HCT116 (cell line): ENCODE results near the gene ATP6V0A1. TPM values are rescaled to one million over a fixed set of nuclear protein-coding genes. Genes with fewer than 3 reads are reported as not detected.
"Not testable (repeated sequence)": the region's sequence is repeated elsewhere in the genome, so short reads cannot be mapped to it uniquely, and the experiment has no call there.

ENCODE experiments used
- ATAC-seq: fragments of 200-7000 bp; cut with Tn5 transposase; 2 replicates; pipeline ENCODE4 v1.9.1; 2020; ENCODE audit warnings: mild to moderate bottlenecking, moderate library complexity
- BruUV-seq: library from RNA; stranded (reverse); fragments of 400-500 nt; replicated peaks from 2 replicates; lab custom pipeline; 2021; lab: Mats Ljungman, UMichigan
- CTCF ChIA-PET: fragments of 300-600 bp; sonication (Branson Sonifier 250); formaldehyde crosslinking; loops from one replicate; lab custom pipeline; 2021; ENCODE audit warnings: antibody characterized with exemption; lab: Charles Lee
- POLR2A ChIA-PET: fragments of 300-600, 350-600 bp; sonication (Branson Sonifier 250); formaldehyde crosslinking; loops from one replicate; lab custom pipeline; 2021; ENCODE audit warnings: antibody characterized with exemption; lab: Charles Lee
- RAD21 ChIA-PET, 2 experiments: fragments of 300-600 bp; sonication (Branson Sonifier 250); formaldehyde crosslinking; loops; one replicate each; lab custom pipeline; 2023; ENCODE audit warnings: low total read pairs in 2 of 2; ENCODE audit not compliant: uncharacterized antibody in 2 of 2, unreplicated experiment in 2 of 2, low non-redundant PET in 1 of 2; lab: Charles Lee
- DNase-seq: peaks from one replicate; pipeline ENCODE4 v3.0.0-alpha.2; 2010; ENCODE audit warnings: low read depth, low spot score
- H2AFZ ChIP-seq: fragments of 200-600 bp; shearing (Covaris generic), sonication (generic); 2 replicates; pipeline ENCODE4 v1.6.1; 2017; ENCODE audit warnings: low read depth, mixed run types, mixed read lengths, antibody characterized with exemption, low read length; ENCODE audit not compliant: poor library complexity, severe bottlenecking
- H3K27ac ChIP-seq: 2 replicates; pipeline ENCODE4 v1.5.1; 2012; ENCODE audit warnings: low read depth, low read length
- H3K27me3 ChIP-seq: fragments of 200-600 bp; sonication (generic); 2 replicates; pipeline ENCODE4 v1.6.1; 2016; ENCODE audit warnings: mixed run types, low read length, mixed read lengths; ENCODE audit not compliant: insufficient read depth
- H3K36me3 ChIP-seq, 2 experiments: fragments of 200-500 bp in 1 of 2; fragments of 200-600 bp in 1 of 2; sonication (Bioruptor generic) in 1 of 2; sonication (generic) in 1 of 2; 2 replicates each; pipeline versions ENCODE4 v1.5.1 to v1.6.1; 2014 to 2016; ENCODE audit warnings: low read length in 2 of 2, inconsistent platforms in 1 of 2, mixed read lengths in 1 of 2, mixed run types in 1 of 2; ENCODE audit not compliant: insufficient read depth in 2 of 2, control insufficient read depth in 1 of 2
- H3K4me1 ChIP-seq, 2 experiments: fragments of 200-600 bp in 1 of 2; sonication (generic) in 1 of 2; 2 replicates each; pipeline versions ENCODE4 v1.5.1 to v1.6.1; 2012 to 2017; ENCODE audit warnings: low read length in 2 of 2, inconsistent platforms in 1 of 2, mild to moderate bottlenecking in 1 of 2, mixed read lengths in 1 of 2, mixed run types in 1 of 2, moderate library complexity in 1 of 2; ENCODE audit not compliant: insufficient read depth in 2 of 2, control insufficient read depth in 1 of 2
- H3K4me2 ChIP-seq: fragments of 200-600 bp; sonication (generic); 2 replicates; pipeline ENCODE4 v1.6.1; 2017; ENCODE audit warnings: mixed run types, low read length, mixed read lengths
- H3K4me3 ChIP-seq, 2 experiments: fragments of 200-600 bp in 1 of 2; sonication (generic) in 1 of 2; replicated peaks in 1 of 2; 2 replicates each; pipeline ENCODE4 v1.5.1; 2011 to 2016; ENCODE audit warnings: low read length in 2 of 2, control low read depth in 1 of 2, low read depth in 1 of 2, mild to moderate bottlenecking in 1 of 2, mixed read lengths in 1 of 2, mixed run types in 1 of 2
- H3K79me2 ChIP-seq: fragments of 200-600 bp; sonication (generic); 2 replicates; pipeline ENCODE4 v1.6.1; 2017; ENCODE audit warnings: mild to moderate bottlenecking, mixed run types, low read length, moderate library complexity, mixed read lengths; ENCODE audit not compliant: insufficient read depth
- H3K9ac ChIP-seq: fragments of 200-600 bp; sonication (generic); 2 replicates; pipeline ENCODE4 v1.6.1; 2016; ENCODE audit warnings: low read length, mixed read lengths
- H3K9me2 ChIP-seq: fragments of 200-600 bp; sonication (generic), shearing (Covaris generic); 2 replicates; pipeline ENCODE4 v1.6.1; 2017; ENCODE audit warnings: mixed run types, mild to moderate bottlenecking, moderate library complexity; ENCODE audit not compliant: insufficient read depth
- H3K9me3 ChIP-seq, 2 experiments: fragments of 200-500 bp in 1 of 2; fragments of 200-600 bp in 1 of 2; sonication (Bioruptor generic) in 1 of 2; sonication (generic) in 1 of 2; 2 replicates each; pipeline ENCODE4 v1.6.1; 2014 to 2017; ENCODE audit warnings: low read length in 2 of 2, mixed read lengths in 2 of 2, inconsistent platforms in 1 of 2, low read depth in 1 of 2, mild to moderate bottlenecking in 1 of 2, mixed run types in 1 of 2, moderate library complexity in 1 of 2; ENCODE audit not compliant: control insufficient read depth in 1 of 2, insufficient read depth in 1 of 2
- H4K20me1 ChIP-seq: fragments of 200-600 bp; sonication (generic), shearing (Covaris generic); 2 replicates; pipeline ENCODE4 v1.6.1; 2017; ENCODE audit warnings: mixed run types, mild to moderate bottlenecking, moderate library complexity; ENCODE audit not compliant: insufficient read depth
- ELF1 ChIP-seq: IDR thresholded peaks from 2 replicates; pipeline ENCODE4 v1.6.1; 2012; ENCODE audit warnings: low read depth, borderline replicate concordance
- EZH2phosphoT487 ChIP-seq: fragments of 200-600 bp; IDR thresholded peaks from 2 replicates; pipeline ENCODE4 v1.6.1; 2018; ENCODE audit warnings: antibody characterized with exemption, borderline replicate concordance
- FOSL1 ChIP-seq: IDR thresholded peaks from 2 replicates; pipeline ENCODE4 v1.6.1; 2012; ENCODE audit warnings: low read depth
- JUND ChIP-seq: IDR thresholded peaks from 2 replicates; pipeline ENCODE4 v1.6.1; 2012
- RAD21 ChIP-seq: IDR thresholded peaks from 2 replicates; pipeline ENCODE4 v1.6.1; 2012; ENCODE audit warnings: low read depth, mild to moderate bottlenecking
- SP1 ChIP-seq: IDR thresholded peaks from 2 replicates; pipeline ENCODE4 v1.6.1; 2012; ENCODE audit warnings: low read depth
- SRF ChIP-seq: IDR thresholded peaks from 2 replicates; pipeline ENCODE4 v1.6.1; 2012; ENCODE audit warnings: low read depth
- TCF7L2 ChIP-seq: IDR thresholded peaks from 2 replicates; pipeline ENCODE4 v1.7.0; 2011; ENCODE audit warnings: borderline replicate concordance, inconsistent platforms; ENCODE audit not compliant: insufficient read depth, insufficient read length; ENCODE audit errors: extremely low read depth
- YY1 ChIP-seq: IDR thresholded peaks from 2 replicates; pipeline ENCODE4 v1.6.1; 2011; ENCODE audit warnings: low read length, low read depth, moderate library complexity, mild to moderate bottlenecking; ENCODE audit not compliant: insufficient replicate concordance; ENCODE audit errors: extremely low read depth
- ZFX ChIP-seq: fragments of 450-650 bp; IDR thresholded peaks from 2 replicates; pipeline ENCODE4 v1.6.1; 2017
- ZNF274 ChIP-seq: fragments of 200-500 bp; sonication (Bioruptor generic); IDR thresholded peaks from 2 replicates; pipeline ENCODE4 v1.6.1; 2014; ENCODE audit warnings: mild to moderate bottlenecking, low read depth, low read length, inconsistent platforms
- intact Hi-C: fragments of 100-400 bp; cut with micrococcal nuclease; formaldehyde crosslinking; loops from 2 replicates; pipeline ENCODE4 v1.10.0; 2022
- total RNA-seq: library from RNA; stranded (reverse); gene quantifications from one replicate; pipeline ENCODE4 v1.2.1, GENCODE V29; 2021; ENCODE audit not compliant: unreplicated experiment
- TF ChIP-seq, protein P1 (sequence below), 3 experiments: fragments of 200-600 bp in 1 of 3; sonication (generic) in 1 of 3; IDR thresholded peaks in 2 of 3; conservative IDR thresholded peaks in 1 of 3; 2 replicates each; pipeline ENCODE4 v1.5.1; 2012 to 2017; ENCODE audit warnings: low read depth in 2 of 3, low read length in 2 of 3, antibody characterized with exemption in 1 of 3, borderline replicate concordance in 1 of 3, control low read depth in 1 of 3, mild to moderate bottlenecking in 1 of 3, mixed read lengths in 1 of 3, mixed run types in 1 of 3, moderate library complexity in 1 of 3; ENCODE audit not compliant: insufficient read depth in 1 of 3
- TF ChIP-seq, protein P2 (sequence below): IDR thresholded peaks from 2 replicates; pipeline ENCODE4 v1.6.1; 2011; ENCODE audit warnings: mild to moderate bottlenecking, low read length, moderate library complexity; ENCODE audit not compliant: insufficient replicate concordance; ENCODE audit errors: extremely low read depth

The ATP6V0A1 gene
- total RNA-seq, 1 experiment from 2014 or later = 65.2 TPM

DNA sequence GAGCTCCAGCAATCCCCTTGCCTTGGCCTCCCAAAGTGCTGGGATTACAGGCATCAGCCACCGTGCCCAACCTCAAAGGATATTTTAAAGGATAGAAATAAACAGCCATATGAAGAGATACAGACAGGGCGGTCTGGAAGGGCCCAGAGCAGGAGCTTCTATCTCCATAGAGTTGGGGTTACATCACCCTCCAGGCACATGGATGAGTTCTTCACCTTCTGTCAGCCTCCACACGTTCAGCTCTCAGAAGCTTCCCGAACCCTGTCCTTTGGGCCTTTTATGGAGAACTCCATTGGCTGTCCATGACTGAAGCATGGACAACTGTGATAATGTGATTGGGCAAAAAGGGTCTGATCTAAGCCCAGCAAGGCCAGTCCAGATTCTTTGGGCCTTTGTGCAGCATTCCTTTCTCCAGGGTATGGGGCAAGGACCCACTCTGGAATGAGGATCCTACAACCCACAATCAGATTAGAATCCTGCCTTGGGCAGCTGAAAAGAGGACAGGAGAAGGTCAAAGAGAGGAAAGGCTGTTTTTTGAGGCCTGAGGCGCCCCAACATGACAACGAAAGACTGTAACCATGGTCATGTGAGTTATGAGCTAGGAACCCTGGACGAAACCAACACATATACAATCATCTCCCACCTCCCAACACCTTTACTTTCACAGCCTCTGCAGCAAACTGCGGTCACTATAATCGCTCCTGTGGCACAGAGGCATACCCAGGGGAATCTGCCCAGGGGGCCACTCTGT lies 87.3 kb downstream of the ATP6V0A1 start:
- DNase-seq, RAD21 ChIA-PET: not testable (repeated sequence)

DNA sequence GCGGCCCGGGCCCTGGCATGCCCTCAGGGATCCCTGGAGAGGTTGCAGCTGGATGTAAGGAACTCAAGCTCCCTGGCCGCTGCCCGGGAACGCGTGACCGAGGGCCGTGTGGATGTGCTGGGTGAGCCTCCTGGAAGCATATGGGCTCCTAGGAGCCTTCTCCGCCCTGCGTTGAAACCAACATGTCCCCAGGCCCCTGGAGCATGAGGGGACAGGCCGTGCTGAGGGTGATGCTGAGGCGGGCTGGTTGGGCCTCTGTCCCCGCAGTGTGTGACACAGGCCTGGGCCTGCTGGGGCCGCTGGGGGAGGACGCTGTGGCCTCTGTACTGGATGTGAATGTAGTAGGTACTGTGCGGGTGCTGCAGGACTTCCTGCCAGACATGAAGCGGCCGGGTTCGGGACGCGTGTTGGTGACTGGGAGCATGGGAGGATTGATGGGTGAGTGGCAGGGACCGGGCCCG lies 88.4 kb downstream of the ATP6V0A1 start:
- ATAC-seq = no peak
- H3K27ac ChIP-seq = no peak overlapping the region
- no peaks in the 10 kb centered on the region for H3K9me3 ChIP-seq
- ChIA-PET POLR2A (no interaction called here), CTCF (interaction anchor here (1.6 kb wide), 1 partner anchor 9 kb away, joined by 7 read pairs; no protein-coding TSS in a partner anchor), RAD21 (no interaction called here)
- H2AFZ ChIP-seq = no peak overlapping the region
- no peak overlapping the region for H3K9ac ChIP-seq
- TF ChIP-seq ZFX (no peak), ZNF274 (no peak), RAD21 (no peak), EZH2phosphoT487 (no peak), YY1 (no peak), ELF1 (no peak), FOSL1 (no peak), SP1 (no peak), SRF (no peak), TCF7L2 (no peak), JUND (no peak)
- TF ChIP-seq, protein P1, sequence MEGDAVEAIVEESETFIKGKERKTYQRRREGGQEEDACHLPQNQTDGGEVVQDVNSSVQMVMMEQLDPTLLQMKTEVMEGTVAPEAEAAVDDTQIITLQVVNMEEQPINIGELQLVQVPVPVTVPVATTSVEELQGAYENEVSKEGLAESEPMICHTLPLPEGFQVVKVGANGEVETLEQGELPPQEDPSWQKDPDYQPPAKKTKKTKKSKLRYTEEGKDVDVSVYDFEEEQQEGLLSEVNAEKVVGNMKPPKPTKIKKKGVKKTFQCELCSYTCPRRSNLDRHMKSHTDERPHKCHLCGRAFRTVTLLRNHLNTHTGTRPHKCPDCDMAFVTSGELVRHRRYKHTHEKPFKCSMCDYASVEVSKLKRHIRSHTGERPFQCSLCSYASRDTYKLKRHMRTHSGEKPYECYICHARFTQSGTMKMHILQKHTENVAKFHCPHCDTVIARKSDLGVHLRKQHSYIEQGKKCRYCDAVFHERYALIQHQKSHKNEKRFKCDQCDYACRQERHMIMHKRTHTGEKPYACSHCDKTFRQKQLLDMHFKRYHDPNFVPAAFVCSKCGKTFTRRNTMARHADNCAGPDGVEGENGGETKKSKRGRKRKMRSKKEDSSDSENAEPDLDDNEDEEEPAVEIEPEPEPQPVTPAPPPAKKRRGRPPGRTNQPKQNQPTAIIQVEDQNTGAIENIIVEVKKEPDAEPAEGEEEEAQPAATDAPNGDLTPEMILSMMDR (IDR thresholded peaks at IDR 0.05 in 2 of 3, conservative IDR thresholded peaks at IDR 0.05 in 1 of 3; ENCODE audit: borderline replicate concordance in 1 of 3, insufficient read depth in 1 of 3, low read depth in 2 of 3, low read length in 2 of 3) = no peak
- TF ChIP-seq, protein P2, sequence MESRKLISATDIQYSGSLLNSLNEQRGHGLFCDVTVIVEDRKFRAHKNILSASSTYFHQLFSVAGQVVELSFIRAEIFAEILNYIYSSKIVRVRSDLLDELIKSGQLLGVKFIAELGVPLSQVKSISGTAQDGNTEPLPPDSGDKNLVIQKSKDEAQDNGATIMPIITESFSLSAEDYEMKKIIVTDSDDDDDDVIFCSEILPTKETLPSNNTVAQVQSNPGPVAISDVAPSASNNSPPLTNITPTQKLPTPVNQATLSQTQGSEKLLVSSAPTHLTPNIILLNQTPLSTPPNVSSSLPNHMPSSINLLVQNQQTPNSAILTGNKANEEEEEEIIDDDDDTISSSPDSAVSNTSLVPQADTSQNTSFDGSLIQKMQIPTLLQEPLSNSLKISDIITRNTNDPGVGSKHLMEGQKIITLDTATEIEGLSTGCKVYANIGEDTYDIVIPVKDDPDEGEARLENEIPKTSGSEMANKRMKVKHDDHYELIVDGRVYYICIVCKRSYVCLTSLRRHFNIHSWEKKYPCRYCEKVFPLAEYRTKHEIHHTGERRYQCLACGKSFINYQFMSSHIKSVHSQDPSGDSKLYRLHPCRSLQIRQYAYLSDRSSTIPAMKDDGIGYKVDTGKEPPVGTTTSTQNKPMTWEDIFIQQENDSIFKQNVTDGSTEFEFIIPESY = no peak
- H4K20me1 ChIP-seq = no peaks in the 10 kb centered on the region
- no peaks in the 10 kb centered on the region for H3K9me2 ChIP-seq
- H3K27me3 ChIP-seq = no peaks in the 10 kb centered on the region
- no peaks in the 10 kb centered on the region for H3K36me3 ChIP-seq
- no peak for DNase-seq
- H3K79me2 ChIP-seq = no peaks in the 10 kb centered on the region
- no peak overlapping the region for H3K4me3 ChIP-seq
- intact Hi-C loops = no loop called here
- H3K4me2 ChIP-seq = no peak overlapping the region
- H3K4me1 ChIP-seq = peaks cover 0 to 12% of the 10 kb centered on the region in 2 experiments; a peak in 1 of 4 replicates
- BruUV-seq = no TSS peak

More for the DNA sequence above, 87.3 kb downstream of the ATP6V0A1 start:
- H3K9me3 ChIP-seq, H3K27me3 ChIP-seq, H3K27ac ChIP-seq, BruUV-seq, H2AFZ ChIP-seq, POLR2A ChIA-PET, intact Hi-C loops, H3K9me2 ChIP-seq, H4K20me1 ChIP-seq, ATAC-seq, H3K79me2 ChIP-seq, H3K4me2 ChIP-seq, CTCF ChIA-PET, H3K9ac ChIP-seq, H3K36me3 ChIP-seq, H3K4me3 ChIP-seq: not testable (repeated sequence)
- H3K4me1 ChIP-seq = peaks cover 8 to 22% of the 10 kb centered on the region in 2 experiments
